C4-2B (cell line): Measurements from ENCODE around the gene CYTH1.

Source experiments
- ZFX ChIP-seq: fragments of 450-650 bp; IDR thresholded peaks from 2 replicates; pipeline ENCODE4 v1.6.1; 2017
- TF ChIP-seq, protein P1 (sequence below): fragments of 450-650 bp; conservative IDR thresholded peaks from 2 replicates; pipeline ENCODE4 v1.5.1; 2017; ENCODE audit warnings: mild to moderate bottlenecking

GRCh38 chr17:78818932-78819331 lies 36.9 kb upstream of the CYTH1 start:
- TF ChIP-seq, protein P1, sequence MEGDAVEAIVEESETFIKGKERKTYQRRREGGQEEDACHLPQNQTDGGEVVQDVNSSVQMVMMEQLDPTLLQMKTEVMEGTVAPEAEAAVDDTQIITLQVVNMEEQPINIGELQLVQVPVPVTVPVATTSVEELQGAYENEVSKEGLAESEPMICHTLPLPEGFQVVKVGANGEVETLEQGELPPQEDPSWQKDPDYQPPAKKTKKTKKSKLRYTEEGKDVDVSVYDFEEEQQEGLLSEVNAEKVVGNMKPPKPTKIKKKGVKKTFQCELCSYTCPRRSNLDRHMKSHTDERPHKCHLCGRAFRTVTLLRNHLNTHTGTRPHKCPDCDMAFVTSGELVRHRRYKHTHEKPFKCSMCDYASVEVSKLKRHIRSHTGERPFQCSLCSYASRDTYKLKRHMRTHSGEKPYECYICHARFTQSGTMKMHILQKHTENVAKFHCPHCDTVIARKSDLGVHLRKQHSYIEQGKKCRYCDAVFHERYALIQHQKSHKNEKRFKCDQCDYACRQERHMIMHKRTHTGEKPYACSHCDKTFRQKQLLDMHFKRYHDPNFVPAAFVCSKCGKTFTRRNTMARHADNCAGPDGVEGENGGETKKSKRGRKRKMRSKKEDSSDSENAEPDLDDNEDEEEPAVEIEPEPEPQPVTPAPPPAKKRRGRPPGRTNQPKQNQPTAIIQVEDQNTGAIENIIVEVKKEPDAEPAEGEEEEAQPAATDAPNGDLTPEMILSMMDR = no peak
- TF ChIP-seq ZFX = no peak
